Measurements from ENCODE around the gene NRP1. TPM values are rescaled to one million over a fixed set of nuclear protein-coding genes. Genes with fewer than 3 reads are reported as not detected.
"Not testable (repeated sequence)": the region's sequence is repeated elsewhere in the genome, so short reads cannot be mapped to it uniquely, and the experiment has no call there.

Gene NRP1
- total and polyA plus RNA-seq, 9 donors = 39.6 to 134 (median 67.2) TPM

- Histone ChIP-seq H3K36me3 (no peaks in the 10 kb centered on the region), H3K4me3 (no peak overlapping the region), H3K27me3 (no peaks in the 10 kb centered on the region), H3K27ac (no peak overlapping the region), H3K4me1 (ENCODE audit: insufficient read depth) (peaks cover 9% of the 10 kb centered on the region), H3K9me3 (no peaks in the 10 kb centered on the region)
- intact Hi-C loops (cut with DNase I) = no loop called here
- TF ChIP-seq EP300 (IDR thresholded peaks at IDR 0.05) (no peak), POLR2A (IDR thresholded peaks at IDR 0.05) (no peak), CTCF (IDR thresholded peaks at IDR 0.05) (no peak)
- no peak for DNase-seq
- WGBS, 3 donors = 55 to 60% (median 57%) methylated on average over 3 of the region's 3 CpGs
Observed at GRCh38 chr10:33223326-33224000, 111.0 kb downstream of the NRP1 start.

- H3K4me3 ChIP-seq; H3K27me3 ChIP-seq; intact Hi-C loops (cut with DNase I); H3K27ac ChIP-seq; H3K36me3 ChIP-seq; H3K4me1 ChIP-seq (ENCODE audit: insufficient read depth); DNase-seq; H3K9me3 ChIP-seq: not testable (repeated sequence)
- 91 to 98% (median 93%) methylated on average over 9 of the region's 9 CpGs for WGBS, 3 donors
Observed at GRCh38 chr10:33222304-33222703, 112.2 kb downstream of the NRP1 start.

- H3K36me3 ChIP-seq = no peaks in the 10 kb centered on the region
- no peak for DNase-seq
- no peaks in the 10 kb centered on the region for H3K9me3 ChIP-seq
- H3K4me3 ChIP-seq = no peak overlapping the region
- intact Hi-C loops (cut with DNase I) = loop anchor here in 1 of 4 donors (10.0 kb wide), 1 partner anchor 47 kb away; no protein-coding TSS in a partner anchor
- WGBS, 3 donors = 70 to 89% (median 77%) methylated on average over 4 of the region's 4 CpGs
- H3K4me1 ChIP-seq (ENCODE audit: insufficient read depth) = peaks cover 8% of the 10 kb centered on the region
- no peak overlapping the region for H3K27ac ChIP-seq
- H3K27me3 ChIP-seq = no peaks in the 10 kb centered on the region
- TF ChIP-seq EP300 (IDR thresholded peaks at IDR 0.05) (no peak), CTCF (IDR thresholded peaks at IDR 0.05) (no peak), POLR2A (IDR thresholded peaks at IDR 0.05) (no peak)
Observed at GRCh38 chr10:33217854-33218253, 116.6 kb downstream of the NRP1 start.

GRCh38 chr10:33216661-33217427 lies 117.6 kb downstream of the NRP1 start:
- Histone ChIP-seq H3K27ac (no peak overlapping the region), H3K4me3 (no peak overlapping the region)
- intact Hi-C loops (cut with DNase I) = loop anchor here in 1 of 4 donors (10.0 kb wide), 1 partner anchor 48 kb away; no protein-coding TSS in a partner anchor

More at GRCh38 chr10:33216661-33217427, 117.6 kb downstream of the NRP1 start:
- no peak for DNase-seq
- H3K9me3 ChIP-seq = no peaks in the 10 kb centered on the region
- TF ChIP-seq CTCF (IDR thresholded peaks at IDR 0.05) (no peak), EP300 (IDR thresholded peaks at IDR 0.05) (no peak), POLR2A (IDR thresholded peaks at IDR 0.05) (no peak)
- H3K36me3 ChIP-seq = no peaks in the 10 kb centered on the region
- WGBS, 3 donors = 61 to 67% (median 66%) methylated on average over 5 of the region's 5 CpGs
- H3K4me1 ChIP-seq (ENCODE audit: insufficient read depth) = peaks cover 9% of the 10 kb centered on the region
- H3K27me3 ChIP-seq = no peaks in the 10 kb centered on the region
